ENCODE measurements around the gene SGK2.
A peak's percentile ranks its signal among the peaks of the same experiment; 100 is the strongest.
"Not testable (repeated sequence)": the region's sequence is repeated elsewhere in the genome, so short reads cannot be mapped to it uniquely, and the experiment has no call there.

The SGK2 gene

GRCh38 chr20:43563991-43564390 is 5.2 kb downstream of the SGK2 start:
- no peak for DNase-seq (ENCODE audit: low spot score)

GRCh38 chr20:43564455-43564854 is 5.6 kb downstream of the SGK2 start:
- DNase-seq (ENCODE audit: low spot score): no peak

DNA sequence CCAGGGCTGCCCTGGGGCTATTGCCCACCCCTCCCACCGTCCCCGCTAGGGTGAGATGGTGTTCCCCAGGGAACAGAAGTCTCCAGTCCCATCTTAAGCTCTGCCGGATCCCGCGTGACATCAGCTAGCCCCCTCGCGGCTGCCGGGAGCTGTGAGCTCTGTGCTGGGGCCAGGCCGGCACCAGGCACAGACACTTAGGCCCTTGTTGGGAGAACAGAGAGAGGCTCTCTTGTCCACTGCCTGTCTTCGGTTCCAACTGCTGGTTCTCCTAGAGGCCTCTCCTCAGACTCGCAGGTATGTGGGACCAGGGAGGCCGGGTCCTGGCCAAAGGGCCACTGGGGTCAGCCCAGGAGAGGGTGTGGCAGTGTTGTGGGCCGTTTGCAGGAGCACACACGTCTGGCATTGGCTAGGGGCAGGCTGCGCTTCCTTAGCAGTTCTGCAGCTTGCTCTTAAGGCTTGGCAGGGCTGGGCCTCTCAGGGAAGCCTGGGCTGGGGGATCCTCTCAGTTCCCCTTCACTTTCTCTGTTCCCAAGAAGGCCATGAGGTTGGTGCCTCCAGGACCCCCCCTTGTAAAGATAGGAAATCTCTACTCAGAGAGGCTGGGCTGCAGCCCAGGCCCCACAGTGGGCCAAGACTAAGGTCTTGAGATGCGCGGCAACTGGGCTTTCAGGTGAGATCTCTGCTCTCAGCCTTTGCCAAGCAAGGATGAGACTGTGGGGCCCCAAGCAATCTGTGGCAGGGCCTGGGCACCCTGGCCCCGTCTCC is 6.3 kb downstream of the SGK2 start:
- no peak for DNase-seq (ENCODE audit: low spot score)

DNA sequence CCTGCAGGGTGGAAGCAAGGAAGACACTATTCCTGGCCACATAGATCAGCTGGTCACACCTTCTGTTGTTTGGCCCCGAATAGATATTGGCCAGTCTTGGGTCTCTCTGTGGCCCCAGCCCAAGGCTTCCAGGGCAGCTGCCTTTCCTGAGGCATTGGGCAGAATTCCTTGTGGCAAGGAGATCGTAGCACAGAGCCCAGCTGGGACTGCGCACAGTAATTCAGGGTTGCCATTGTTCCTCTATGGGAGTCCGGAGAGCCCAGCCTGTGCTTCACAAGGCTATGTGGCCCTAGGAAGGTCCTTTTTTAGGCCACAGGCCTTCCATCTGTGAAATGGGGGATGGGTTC is 6.9 kb downstream of the SGK2 start:
- DNase-seq (ENCODE audit: low spot score): no peak

GRCh38 chr20:43567477-43567876 is 8.7 kb downstream of the SGK2 start:
- no peak for DNase-seq (ENCODE audit: low spot score)

- DNase-seq (ENCODE audit: low spot score): no peak
Observed at GRCh38 chr20:43568706-43569105, 9.9 kb downstream of the SGK2 start.

GRCh38 chr20:43569282-43569681 is 10.5 kb downstream of the SGK2 start:
- no peak for DNase-seq (ENCODE audit: low spot score)

DNA sequence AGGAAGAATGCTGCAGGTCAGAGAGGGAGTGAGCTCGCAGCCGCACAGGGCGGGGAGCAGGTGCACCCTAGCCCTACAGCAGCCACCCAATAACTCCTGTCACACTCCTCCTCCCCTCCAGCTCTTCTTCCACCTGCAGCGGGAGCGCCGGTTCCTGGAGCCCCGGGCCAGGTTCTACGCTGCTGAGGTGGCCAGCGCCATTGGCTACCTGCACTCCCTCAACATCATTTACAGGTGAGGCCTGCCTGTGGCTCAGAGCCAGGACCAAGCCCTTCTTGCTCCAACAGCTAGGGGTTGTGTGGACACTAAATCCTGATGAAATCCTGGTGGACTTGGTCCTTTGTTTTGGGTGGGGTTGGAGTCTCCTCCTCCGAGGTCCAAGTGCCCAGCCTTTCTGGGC is 11.7 kb downstream of the SGK2 start:
- no peak for DNase-seq (ENCODE audit: low spot score)

DNA sequence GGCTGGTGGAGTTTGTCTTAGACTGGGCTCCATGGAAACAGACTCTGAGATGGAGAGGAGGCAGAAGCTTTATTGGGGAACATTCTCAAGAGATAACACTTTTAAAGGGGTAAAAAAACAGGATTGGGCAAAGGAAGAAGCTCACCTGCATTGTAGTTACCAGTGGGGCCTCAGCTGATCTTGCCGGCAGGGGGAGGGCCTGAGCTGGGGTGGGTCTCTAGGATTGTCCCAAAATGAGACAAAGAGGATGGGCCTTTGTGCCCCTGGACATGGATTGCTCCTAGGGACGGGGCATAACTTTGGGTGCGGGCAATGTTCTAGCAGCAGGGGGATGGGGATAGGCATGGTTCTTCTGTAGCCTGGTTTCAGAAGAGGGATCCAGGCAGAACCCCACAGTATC is 12.5 kb downstream of the SGK2 start:
- DNase-seq (ENCODE audit: low spot score): no peak

GRCh38 chr20:43571771-43572170 is 12.9 kb downstream of the SGK2 start:
- no peak for DNase-seq (ENCODE audit: low spot score)

- DNase-seq (ENCODE audit: low spot score): no peak
Observed at GRCh38 chr20:43572891-43573290, 14.1 kb downstream of the SGK2 start.

- no peak for DNase-seq (ENCODE audit: low spot score)
Observed at GRCh38 chr20:43576108-43576507, 17.3 kb downstream of the SGK2 start.

DNA sequence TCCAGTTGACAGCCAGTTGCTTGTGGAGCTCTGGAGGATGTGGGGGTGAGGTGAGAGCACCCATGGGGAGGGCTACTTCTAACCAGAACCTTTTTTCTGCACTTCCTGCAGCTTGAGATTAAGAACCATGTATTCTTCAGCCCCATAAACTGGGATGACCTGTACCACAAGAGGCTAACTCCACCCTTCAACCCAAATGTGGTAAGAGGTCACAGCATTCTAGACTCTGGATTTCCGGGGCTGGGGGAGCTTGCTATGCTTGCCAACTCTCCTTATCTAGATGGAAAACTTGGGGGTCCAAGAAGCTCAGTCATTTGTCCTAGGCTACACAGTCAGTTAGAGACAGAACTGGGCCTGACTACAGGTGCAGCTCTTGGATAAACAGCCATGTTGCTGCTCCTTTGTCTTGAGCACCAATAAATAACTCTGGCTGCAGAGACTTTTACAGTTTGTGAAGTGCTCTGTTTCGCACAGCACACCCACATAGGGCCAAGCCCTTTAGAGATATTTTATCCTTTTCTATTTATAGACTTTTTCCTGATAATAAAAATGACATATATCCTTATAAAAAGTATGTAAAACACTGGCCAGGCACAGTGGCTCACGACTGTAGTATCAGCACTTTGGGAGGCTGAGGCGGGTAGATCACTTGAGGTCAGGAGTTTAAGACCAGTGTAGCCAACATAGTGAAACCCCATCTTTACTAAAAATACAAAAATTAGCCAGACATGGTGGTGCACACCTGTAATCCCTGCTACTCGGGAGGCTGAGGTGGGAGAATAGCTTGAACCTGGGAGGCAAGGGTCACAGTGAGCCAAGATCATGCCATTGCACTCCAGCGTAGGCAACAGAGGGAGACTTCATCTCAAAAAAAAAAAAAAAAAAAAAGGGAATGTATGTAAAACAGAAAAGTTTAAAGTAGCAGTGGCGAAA is 21.3 kb downstream of the SGK2 start:
- no peak for DNase-seq (ENCODE audit: low spot score)

GRCh38 chr20:43583133-43583864 is 24.5 kb downstream of the SGK2 start:
- no peak for DNase-seq (ENCODE audit: low spot score)

- peak; percentile 86 for DNase-seq (ENCODE audit: low spot score)
Observed at GRCh38 chr20:43583982-43584432, 25.2 kb downstream of the SGK2 start.

GRCh38 chr20:43584448-43585136 is 25.8 kb downstream of the SGK2 start:
- DNase-seq (ENCODE audit: low spot score): peak; percentile 70

GRCh38 chr20:43586641-43587040 is 27.8 kb downstream of the SGK2 start:
- no peak for DNase-seq (ENCODE audit: low spot score)

GRCh38 chr20:43588526-43588925 is 29.7 kb downstream of the SGK2 start:
- not testable (repeated sequence) for DNase-seq (ENCODE audit: low spot score)

- no peak for DNase-seq (ENCODE audit: low spot score)
Observed at GRCh38 chr20:43590036-43590391, 31.2 kb downstream of the SGK2 start.

DNA sequence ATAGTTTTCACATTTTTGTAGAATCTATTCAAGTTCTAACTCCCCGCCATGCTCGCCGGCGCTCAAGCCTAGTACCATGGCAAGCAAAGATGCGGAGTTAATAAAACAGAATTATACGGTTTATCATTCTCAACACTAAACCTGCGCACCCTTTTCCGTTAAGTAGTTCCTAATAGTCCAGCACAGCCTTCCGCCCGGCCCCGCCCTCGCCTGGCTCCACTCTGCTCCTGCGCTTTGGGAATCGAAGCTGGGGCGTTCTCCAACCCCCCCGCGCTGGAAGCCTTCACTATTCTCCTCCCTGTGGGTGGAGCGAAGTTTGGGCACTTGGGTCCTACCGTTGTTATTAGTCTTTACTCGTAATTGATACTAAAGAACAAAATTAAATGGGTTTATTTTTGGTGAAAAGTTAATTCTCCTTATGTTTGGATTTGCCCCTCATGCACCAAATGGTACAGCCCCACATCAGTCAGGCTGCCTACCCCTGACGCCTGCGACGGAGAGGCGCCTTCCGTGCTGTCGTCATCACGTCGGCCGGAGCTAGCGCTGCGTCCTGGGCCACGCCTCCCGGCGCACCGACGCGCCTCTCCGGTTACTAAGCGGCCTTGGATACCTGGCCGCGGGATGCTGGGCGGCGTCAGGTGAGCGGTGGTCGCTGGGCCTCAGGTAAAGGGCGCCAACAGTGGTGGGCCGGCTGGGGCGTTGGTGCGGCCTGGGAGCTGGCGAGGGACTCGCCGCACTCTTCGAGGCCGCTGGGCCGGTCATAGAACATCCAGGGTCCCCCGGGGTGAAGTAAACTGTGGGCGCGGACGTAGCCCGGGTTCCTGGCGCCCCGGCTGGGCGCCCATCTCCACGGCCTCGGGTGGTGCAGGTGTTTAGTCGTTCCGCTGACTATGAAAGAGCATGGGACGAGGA is 31.8 kb downstream of the SGK2 start, which contains the start of gene IFT52:
TSS of gene IFT52 (plus strand) at position 546 of the 912 bp plus-strand sequence. CDS start 3,762 bp downstream, outside the sequence.
- DNase-seq (ENCODE audit: low spot score): peak; percentile 95

DNA sequence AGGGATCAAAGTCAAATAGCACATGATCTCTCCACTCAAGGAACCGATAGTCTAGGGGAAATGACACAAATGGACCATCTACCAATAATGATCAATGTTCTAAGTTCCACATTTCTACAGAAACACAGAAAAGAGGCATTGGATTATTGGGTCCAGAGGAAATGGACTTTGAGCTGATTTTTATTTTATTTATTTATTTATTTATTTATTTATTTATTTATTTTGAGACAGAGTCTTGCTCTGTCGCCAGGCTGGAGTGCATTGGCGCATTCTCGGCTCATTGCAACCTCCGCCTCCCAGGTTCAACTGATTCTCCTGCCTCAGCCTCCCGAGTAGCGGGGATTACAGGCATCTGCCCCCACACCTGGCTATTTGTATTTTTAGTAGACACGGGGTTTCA is 43.1 kb downstream of the SGK2 start:
- DNase-seq (ENCODE audit: low spot score): not testable (repeated sequence)

Data from AG08396 (cell line).